LoVo (cell line): ENCODE results near the gene KCNIP4.

Experiments used
- DNase-seq: peaks from one replicate; pipeline ENCODE4 v3.0.0-alpha.2; 2016; ENCODE audit warnings: low spot score

Gene KCNIP4

GRCh38 chr4:21457086-21457840 lies 491.3 kb downstream of the KCNIP4 start:
- DNase-seq: no peak

DNA sequence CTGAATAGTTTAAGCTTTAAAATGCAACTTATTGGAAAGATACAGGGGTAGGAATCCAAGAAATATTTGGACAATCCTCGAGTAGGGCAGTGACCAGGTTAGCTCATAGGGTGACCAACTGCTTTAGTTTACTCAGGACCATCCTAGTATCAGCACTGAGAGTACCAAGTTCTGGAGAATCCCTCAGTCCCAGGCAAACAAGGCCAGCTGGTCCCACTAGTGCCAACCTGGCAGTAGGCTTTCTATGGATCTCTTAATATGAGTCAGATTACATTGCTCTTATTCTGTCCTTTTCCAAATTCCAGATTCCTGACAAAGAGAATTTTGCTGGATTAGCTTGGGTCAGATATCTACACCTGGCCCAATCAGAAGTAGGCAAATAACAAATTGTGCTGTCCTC lies 493.7 kb downstream of the KCNIP4 start:
- no peak for DNase-seq

DNA sequence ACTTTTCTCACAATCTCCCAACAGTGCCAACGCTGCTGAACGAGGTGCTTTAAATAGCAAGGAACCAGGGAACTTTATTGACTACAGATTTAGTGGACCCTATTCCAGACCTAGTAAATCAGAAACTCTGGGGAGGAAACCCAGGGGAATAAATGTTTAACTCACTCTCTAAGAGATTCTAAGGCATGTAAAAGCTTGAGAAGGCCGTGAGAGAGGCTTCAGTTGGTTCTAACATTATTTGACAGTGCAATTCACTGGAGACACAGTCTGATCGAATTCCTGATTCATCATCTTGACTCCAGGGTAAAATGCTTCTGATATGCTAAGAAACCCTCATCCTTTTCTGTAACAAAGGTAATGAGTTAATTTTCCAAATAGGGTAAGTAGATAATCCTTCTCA lies 494.4 kb downstream of the KCNIP4 start:
- DNase-seq: no peak

- no peak for DNase-seq
Observed at GRCh38 chr4:21452931-21453330, 495.6 kb downstream of the KCNIP4 start.

- DNase-seq: no peak
Observed at GRCh38 chr4:21451032-21451431, 497.5 kb downstream of the KCNIP4 start.

GRCh38 chr4:21450331-21450730 lies 498.2 kb downstream of the KCNIP4 start:
- no peak for DNase-seq

- DNase-seq: no peak
Observed at GRCh38 chr4:21447301-21448054, 501.1 kb downstream of the KCNIP4 start.

GRCh38 chr4:21420166-21420565 lies 528.4 kb downstream of the KCNIP4 start:
- no peak for DNase-seq

- no peak for DNase-seq
Observed at GRCh38 chr4:21415728-21416127, 532.8 kb downstream of the KCNIP4 start.

- DNase-seq: no peak
Observed at GRCh38 chr4:21413807-21414370, 534.7 kb downstream of the KCNIP4 start.

GRCh38 chr4:21411086-21411485 lies 537.5 kb downstream of the KCNIP4 start:
- DNase-seq: no peak

DNA sequence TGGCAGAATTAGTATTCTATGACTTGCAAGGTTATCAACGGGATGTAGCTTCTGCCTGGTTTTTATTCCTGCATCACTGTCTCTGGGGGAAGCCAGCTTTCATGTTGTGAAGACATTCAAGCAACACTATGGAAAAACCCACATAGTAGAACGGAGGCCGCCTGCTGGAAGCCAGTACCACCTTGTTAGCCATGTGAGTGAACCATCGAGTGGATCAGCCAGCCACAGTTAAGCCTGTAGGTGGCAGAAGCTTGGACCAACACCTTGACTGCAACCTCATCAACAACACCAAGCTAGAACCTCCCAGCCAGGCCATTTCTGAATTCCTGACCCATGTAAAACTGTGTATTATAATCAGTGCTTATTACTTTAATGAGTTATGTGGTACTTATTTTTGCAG lies 538.2 kb downstream of the KCNIP4 start:
- no peak for DNase-seq

- no peak for DNase-seq
Observed at GRCh38 chr4:21387683-21388082, 560.9 kb downstream of the KCNIP4 start.

DNA sequence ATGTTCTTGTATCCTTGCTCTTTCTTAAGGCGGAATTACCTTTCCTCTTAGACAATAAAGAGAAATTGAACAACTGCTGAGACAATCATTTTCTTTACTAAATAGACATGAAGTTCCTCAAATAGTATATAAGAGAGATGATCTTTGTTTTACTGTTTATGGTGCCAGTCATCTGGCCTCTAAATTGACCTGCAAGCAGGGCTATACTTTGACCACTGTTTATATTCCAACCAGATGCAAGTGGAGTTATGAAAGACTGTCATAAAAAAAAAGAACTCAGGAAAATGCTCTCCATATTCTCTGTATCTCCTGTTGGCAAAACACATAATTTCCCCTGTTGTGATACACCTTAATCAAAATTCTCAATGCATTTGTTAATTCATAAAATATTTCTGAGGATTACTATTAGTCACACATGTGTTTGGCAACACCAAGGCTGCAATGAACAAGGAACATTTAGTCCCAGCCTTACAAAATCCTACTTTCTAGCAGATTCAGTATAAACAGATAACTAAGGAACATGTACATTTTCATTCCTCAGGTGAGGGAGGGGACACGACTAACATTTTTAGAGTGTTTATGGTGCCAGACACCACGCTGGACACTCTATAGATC lies 562.3 kb downstream of the KCNIP4 start:
- no peak for DNase-seq

GRCh38 chr4:21385706-21386105 lies 562.9 kb downstream of the KCNIP4 start:
- DNase-seq: no peak

- no peak for DNase-seq
Observed at GRCh38 chr4:21384609-21385008, 564.0 kb downstream of the KCNIP4 start.

- DNase-seq: no peak
Observed at GRCh38 chr4:21380861-21381260, 567.7 kb downstream of the KCNIP4 start.

DNA sequence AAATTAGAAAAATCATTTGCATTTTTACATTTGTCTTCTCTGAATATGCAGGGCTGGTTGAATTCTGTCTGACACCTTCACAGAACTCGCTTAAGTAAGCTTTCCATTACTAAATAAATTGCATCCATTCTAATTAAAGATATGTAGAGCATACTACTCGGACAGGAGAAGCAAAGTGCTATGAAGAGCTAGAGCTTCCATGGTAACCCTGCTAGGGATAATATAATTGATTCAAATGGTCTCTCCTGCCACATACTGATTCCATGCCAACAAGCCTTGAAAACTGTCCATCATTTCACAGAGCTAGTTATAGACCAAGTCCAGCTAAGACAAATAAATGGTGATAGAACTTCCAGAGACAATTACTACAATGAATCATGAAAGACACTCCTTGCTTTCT lies 571.5 kb downstream of the KCNIP4 start:
- no peak for DNase-seq

DNA sequence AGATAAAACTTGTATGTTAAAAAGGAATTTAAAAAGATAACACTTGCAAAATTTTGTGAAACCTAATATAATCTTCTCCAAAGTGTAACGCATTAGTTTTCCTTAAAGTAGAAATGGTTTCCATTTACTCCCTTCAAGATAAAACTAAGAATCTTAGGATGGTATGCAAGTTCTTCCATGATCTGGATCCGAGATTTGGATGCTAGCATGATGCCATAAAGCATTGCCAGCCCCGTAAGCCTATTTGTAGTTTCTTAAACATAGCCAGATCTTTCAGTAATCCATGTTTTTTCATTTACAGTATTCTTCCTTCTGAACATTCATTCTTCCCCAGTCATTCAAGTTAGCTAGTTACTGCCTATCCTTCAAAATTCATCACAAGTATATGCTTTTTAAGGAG lies 572.4 kb downstream of the KCNIP4 start:
- DNase-seq: no peak

- no peak for DNase-seq
Observed at GRCh38 chr4:21374641-21375368, 573.8 kb downstream of the KCNIP4 start.

DNA sequence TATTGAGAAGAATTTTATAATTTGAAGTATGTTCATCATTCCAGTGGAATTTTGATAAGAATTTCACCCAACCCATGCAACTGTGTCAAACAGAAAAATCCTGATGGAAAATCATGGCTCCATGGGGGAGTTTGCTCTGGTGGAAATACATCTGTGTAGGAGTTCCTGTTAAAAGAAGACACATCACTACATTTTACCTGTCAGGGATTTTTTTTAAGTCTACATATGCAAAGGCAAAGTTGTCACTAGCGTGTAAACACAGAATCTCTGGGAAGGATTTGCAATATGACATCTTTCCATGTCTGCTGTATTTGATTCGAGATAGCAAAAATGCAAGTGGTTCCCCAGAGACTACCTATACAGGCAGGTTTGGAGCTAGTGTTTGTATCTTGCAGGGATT lies 581.0 kb downstream of the KCNIP4 start:
- DNase-seq: no peak

DNA sequence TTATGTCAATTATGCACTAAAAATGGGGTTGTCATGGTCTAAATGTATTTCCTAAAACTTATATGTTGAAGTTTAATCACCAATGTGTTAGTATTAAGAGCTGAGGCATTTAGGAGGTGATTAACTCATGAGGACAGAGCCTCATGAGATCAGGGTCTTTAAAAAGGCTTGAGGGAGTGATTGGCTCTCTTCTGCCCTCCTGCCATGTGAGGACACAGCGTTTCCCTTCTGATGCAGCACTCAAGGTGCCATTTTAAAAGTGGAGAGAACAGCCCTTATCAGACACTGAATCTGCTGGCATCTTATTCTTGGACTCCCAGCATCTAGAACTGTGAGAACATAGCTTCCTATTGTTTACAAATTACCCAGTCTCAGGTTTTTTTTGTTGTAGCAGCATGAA lies 581.7 kb downstream of the KCNIP4 start:
- no peak for DNase-seq
